Renal pelvis (tissue), 4 donors: ENCODE measurements around the gene GRK4. TPM values are rescaled to one million over a fixed set of nuclear protein-coding genes. Genes with fewer than 3 reads are reported as not detected.
"Not testable (repeated sequence)": the region's sequence is repeated elsewhere in the genome, so short reads cannot be mapped to it uniquely, and the experiment has no call there.

Source experiments
- DNase-seq: peaks from one replicate; pipeline ENCODE4 v3.0.0-alpha.2; 2013
- polyA plus RNA-seq, 3 donors: library from polyadenylated mRNA; unstranded; fragments of 120-200 nt; gene quantifications; one replicate each; pipeline ENCODE4 v1.2.1, GENCODE V29; 2013; ENCODE audit not compliant: insufficient read length in 3 of 3

Gene GRK4
- polyA plus RNA-seq, 3 donors: 7.9 to 11.5 (median 8.8) TPM

DNA sequence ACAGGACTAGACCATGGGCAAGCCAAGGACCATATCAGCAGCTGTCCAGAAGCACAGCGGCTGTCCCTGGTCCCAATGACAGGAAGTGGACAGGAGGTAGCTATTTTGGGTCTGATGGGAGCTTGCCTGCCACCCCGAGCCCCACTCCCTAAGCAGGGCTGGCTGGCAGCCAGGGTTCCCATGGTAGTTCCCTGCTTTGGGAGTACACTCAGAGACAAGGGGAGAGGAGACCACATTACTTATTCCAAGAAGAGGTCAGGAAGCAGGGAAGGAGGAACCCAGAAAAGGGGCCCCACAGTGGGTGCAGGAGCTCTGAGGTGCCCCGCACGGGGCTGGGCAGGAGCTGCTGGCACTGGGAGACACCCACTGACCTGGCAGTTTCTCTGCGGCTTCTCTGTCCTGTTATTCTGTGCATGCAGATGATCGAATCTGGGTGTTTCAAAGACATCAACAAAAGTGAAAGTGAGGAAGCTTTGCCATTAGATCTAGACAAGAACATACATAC is 74.6 kb downstream of the GRK4 start:
- no peak for DNase-seq

GRCh38 chr4:3039706-3040366 is 76.5 kb downstream of the GRK4 start:
- no peak for DNase-seq

- DNase-seq: no peak
Measured at GRCh38 chr4:3040452-3041191, 77.3 kb downstream of the GRK4 start.

DNA sequence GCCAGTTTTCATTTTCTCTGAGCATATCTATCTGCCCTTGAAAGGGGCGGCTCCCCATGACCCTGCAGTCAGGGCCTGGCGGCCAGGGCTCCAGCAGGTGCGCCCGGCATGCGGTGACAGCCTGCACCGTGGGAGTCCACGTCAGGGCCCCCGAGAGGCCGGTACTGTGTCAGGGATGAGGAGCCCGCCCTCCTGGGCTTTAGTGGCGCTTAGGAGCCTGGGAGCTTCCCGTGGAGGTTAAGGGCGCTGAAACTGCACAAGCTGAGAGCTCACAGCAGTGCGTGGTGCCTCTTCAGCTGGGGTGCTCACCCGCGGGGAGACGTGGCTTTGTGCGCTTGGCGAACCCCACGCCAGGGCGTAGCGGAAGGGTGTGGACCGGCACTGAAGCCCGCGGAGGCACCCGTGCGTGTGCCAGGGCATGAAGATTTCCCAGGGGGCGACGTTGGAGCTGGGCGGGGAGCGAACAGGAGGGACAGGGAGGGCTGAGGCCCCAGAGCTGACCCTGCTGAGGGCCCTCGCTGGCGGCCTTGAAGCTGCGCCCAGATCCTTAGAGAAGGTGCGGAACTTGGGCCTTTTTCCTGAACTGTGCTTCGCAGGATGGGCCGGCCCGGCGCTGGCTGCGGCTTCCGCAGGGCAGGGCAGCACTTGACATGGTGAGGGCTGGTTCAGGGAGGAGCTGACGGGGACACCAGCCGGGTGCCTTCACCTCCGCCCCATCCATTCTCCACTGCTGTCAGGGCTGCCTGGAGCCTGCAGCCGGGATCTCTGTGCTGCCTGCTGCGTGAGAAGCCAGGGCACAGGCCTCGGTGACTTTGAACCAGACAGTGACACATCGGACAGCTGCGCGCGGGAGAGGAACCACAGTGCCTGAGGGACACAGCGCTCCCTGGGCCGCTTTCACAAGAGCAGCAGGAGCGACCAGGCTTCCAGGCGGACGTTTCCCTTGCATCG is 78.1 kb downstream of the GRK4 start:
- peak; percentile 29 for DNase-seq

- no peak for DNase-seq
Measured at GRCh38 chr4:3042226-3042625, 78.9 kb downstream of the GRK4 start.

DNA sequence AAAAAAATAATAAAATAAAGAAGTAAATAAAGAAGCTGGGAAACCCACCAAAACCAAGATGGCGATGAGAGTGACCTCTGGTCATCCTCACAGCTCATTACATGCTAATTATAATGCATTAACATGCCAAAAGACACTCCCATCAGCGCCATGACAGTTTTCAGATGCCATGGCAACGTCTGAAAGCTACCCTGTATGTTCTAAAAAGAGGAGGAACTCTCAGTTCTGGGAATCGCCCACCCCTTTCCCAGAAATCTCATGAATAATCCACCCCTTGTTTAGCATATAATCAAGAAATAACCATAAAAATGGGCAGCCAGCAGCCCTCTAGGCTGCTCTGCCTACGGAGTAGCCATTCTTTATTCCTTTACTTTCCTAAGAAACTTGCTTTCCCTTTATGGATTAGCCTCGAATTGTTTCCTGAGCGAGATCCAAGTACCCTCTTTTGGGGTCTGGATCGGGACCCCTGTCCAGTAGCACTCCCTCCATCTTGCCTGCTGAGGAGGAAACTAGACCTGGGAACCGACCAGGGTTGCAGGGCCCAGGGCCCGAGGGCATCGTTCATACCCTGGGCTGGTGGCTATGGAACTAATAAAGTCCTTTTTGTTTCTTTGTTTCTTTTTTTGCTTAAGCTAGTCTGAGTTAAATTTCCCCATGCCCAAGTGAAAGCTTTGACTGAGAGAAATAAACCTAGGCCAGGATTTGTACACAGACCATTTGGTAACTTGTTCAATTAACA is 80.1 kb downstream of the GRK4 start:
- DNase-seq: no peak

- no peak for DNase-seq
Measured at GRCh38 chr4:3044870-3045819, 81.8 kb downstream of the GRK4 start.

GRCh38 chr4:3046162-3046561 is 82.8 kb downstream of the GRK4 start:
- DNase-seq: no peak

DNA sequence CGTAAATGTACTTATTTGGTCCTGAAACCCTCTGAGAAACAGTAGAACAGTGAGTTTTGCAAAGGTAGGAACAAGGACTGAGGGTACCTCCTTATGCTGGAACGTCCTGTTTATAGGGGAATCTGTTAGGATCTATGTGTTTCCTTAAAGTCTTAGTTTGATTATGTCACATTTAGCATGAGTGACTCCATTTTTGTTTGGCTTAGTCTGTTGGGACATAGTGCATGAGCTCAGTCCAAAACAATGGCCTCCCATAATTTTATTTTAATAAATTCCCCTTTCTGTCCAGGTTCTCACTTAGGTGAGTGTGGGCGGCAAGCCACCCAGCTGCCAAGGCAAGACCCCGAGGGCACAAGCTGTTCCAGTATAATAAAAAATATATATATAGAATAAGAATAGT is 83.3 kb downstream of the GRK4 start:
- DNase-seq: no peak

DNA sequence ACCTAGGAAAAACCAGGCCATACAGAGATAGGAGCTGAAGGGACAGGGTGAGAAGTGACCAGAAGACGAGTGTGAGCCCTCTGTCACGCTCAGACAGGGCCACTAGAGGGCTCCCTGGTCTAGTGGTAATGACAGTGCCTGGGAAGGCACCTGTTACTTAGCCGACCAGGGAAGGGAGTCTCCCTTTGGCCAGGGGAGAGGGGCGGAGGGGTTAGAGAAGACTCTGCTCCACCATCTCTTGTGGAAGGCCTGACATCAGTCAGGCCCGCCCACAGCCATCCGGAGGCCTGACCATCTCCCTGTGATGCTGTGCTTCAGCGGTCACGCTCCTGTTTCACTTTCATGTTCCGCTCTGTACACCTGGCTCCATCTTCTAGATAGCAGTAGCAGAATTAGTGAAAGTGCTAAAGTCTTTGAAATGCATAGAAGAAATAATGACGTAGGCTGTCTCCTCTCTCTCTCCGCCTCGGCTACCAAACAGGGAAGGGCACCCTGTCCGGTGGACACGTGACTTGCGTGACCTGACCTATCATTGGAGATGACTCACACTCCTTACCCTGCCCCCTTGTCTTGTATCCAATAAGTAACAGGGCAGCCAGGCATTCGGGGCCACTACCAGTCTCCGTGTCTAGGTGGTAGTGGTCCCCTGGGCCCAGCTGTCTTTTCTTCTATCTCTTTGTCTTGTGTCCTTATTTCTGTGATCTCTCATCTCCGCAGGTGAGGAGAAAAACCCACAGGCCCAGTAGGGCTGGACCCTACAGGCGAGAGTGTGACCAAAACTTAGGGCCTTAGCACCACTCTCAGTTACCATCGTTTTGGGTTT is 84.3 kb downstream of the GRK4 start:
- DNase-seq: peak; percentile 54

- DNase-seq: not testable (repeated sequence)
Measured at GRCh38 chr4:3051141-3051897, 87.9 kb downstream of the GRK4 start.

DNA sequence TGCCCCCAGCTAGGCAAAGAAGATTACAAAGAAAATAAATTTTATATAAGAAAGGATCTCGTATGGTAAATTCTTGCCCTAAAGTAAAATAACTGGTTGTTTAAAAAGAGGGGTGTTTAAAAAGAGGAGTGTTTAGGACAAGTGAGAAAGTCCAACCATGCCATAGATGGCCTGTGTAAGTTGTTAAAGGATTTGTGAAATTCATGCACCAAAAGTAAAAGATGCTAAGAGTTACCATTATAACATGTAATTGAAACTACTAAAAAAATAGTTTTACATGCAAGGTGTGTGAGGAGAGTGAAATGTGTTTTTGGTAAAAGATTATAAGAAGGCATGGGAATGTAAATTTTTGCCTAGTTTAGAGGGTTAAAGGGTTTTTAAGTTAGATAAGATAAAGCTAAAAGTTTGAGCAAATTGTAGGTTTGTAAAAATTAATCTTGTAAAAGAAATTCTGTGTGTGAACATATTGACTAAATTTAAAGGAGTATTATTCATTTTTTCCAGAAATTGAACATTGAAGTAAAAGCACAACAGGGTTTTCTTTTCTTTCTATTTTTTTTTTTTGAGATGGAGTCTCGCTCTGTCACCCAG is 90.9 kb downstream of the GRK4 start:
- no peak for DNase-seq

DNA sequence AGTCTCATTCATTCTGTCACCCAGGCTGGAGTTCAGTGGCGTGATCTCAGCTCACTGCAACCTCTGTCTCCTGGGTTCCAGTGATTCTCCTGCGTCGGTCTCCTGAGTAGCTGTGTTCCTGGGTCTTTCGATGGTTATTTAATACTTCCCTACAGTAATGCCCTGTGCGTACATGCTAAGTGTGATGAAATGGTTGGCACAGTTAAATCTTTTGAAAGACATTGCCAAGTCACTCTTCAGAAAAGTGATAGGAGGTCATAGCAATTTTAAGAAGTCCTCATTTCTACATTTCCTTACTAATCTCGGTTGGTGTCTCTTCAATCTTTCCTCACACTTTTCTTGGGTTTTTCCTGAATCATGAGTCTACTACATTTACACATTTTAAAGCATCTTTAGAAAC is 96.6 kb downstream of the GRK4 start:
- no peak for DNase-seq

- no peak for DNase-seq
Measured at GRCh38 chr4:3060946-3061345, 97.6 kb downstream of the GRK4 start.

GRCh38 chr4:3062471-3062870 is 99.1 kb downstream of the GRK4 start:
- DNase-seq: no peak

GRCh38 chr4:3065551-3065950 is 102.2 kb downstream of the GRK4 start:
- no peak for DNase-seq

DNA sequence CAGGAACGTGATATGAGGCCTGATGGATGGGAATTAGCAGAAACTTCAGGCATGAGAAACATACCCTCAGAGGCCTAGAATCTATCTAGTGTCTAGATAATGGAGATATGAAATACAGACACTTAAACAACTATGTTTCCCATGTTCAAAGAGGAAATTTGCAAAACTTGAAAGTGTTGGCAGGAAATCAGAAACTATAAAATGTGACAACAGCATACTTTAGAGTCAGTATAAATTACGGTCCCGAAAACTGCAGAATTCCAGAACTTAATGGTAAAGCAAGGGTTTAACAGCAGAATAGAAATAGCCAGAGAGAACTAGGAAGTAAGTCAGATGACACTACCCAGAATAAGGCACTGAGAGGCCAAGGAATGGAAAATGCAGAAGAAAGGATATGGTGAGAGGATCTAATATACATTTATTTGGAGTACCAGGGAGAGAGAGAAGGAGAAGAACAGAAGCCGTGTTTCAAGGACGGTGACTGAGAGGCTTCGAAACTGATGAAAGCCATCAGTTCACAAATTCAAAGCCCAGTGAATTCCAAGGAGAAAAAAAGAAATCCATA is 103.5 kb downstream of the GRK4 start:
- peak; percentile 46 for DNase-seq

DNA sequence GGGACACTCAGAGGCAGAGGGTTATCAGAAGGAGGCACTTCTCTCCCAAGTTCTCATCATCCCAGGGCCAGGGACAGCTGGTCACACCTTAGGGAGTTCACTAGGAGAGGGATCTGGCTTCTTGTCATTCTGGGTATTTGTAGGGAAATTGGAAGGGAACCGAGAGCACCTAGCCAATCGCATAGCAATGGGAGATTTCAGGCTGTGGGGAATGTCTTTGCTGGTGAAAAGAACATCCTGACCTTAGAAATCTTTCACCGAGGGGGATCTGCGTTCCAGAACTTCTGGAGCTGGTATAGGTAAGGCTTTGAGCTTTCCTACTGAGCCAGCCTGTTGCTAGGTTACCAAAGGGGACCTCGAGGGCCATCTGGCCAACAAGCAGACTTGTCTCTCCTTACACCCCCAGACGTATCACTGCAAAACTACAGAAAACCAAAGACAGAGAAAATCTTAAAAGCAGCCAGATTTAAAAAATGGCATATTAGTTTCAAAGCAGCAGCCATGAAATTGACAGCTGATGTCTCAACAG is 104.2 kb downstream of the GRK4 start:
- DNase-seq: no peak
